Activated CD4-positive, alpha-beta T cell treated with anti-CD3 and anti-CD28 coated beads, Interleukin-2, amount 50 U/mL, for 16 hours (primary cell): ENCODE measurements around the gene GSTO1.

Experiments
- DNase-seq: peaks from one replicate; pipeline ENCODE4 v3.0.0-alpha.2; 2020

Gene GSTO1

DNA sequence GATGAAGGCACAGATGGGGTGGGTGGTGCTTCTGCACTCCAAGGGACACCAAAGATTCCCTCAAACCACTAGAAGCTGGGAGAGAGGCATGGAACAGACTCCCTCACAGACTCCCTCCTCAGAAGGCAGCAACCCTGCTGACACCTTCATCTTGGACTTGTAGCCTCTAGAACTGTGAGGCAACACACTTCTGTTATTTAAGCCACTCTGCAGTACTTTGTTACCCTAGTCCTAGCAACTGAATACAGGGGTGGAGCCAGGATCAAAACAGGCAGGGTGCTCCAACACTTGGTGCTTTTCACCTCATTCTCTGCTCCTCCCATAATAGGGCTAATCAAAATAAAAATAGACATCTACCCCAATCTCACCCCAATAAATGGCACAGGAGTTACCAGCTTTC, 2.3 kb upstream of the GSTO1 start:
- DNase-seq, result no peak

DNA sequence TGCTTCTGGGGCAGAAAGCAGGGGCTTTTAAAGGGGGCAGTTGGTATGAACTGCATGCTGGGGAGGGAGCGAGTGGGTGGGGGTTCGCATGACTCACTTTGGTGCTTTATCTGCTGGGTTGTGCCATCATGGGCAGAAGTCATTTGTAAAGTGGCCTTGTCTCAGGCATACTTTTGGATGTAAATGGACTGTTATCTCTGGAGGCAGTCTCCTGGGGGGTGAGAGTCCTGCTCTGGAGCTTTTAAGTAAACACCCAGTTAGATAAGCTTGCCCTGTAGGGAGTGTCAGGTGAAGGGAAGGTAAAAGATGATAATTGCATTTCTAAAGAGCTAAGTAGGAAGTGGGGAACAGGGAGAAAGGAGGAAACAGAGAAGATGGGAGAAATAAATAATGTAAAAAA, 1.6 kb upstream of the GSTO1 start:
- no peak for DNase-seq

DNA sequence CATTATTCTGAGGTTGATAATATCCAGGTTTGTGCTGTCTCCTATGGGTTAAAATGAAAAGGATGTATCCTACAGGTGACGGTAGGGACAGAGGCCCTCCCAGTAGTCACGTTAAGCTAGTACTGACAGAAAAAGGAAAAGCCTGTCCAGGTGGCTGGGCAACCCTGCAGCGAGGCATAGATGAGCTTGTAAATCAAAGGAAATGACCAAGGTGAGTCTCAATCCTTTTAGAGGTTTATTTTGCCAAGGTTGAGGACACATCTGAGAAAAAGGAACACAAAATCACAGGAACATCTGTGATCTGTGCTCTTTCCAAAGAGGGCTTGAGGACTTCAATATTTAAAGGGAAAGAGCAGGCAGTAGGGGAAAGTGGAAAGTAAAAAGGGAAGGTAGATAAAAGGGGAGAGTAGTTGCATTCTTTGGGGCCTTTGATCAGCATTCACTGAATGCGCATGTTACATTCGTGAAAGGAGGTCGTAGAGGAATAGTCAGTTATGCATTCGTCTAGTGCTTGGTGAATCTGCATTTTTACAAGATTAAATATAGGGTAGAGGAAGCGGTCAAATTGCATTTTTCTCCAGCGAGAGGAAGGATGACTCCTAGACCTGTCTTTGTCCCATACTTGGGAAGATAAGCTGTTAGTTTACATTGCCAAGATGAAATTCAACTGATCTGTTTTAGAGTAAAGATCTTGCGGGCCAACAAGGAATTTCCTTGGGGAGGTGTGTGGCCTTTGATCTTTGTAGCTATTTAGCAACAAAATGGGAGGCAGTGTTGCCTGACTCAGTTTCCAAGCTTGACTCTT, 884 bp upstream of the GSTO1 start:
- DNase-seq, result no peak

DNA sequence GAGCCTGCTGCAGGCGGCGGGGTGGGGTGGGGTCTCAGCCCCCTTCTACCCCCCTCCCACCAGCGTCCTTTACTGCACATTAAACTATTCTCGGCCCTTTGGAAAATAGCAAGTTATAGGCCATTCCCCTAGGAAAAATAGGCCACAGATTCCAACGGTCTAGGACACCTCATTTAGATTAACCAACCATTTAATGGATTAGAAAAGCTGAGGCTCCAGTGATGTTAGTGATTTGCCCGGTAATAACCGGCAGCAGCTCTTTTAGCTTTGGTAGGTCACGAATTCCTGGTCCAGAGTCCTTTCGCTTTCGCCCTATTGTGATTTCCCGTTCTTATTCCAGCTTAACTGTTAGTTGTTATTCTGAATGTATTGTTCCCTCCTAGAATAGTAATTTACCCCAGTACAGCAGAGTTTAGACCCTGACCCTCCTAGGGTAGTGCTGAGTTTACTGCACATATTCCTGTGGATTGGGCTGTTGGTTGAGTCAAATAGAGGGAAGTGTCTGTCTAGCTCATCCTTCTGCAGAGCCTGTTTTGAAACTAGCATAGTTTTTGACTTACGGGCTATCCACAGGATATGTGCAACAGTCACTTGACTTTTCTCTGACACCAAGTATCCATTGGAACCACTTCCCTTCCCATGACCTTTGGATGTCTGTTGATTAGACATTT, 754 bp downstream of the GSTO1 start:
- peak; percentile 58 for DNase-seq

DNA sequence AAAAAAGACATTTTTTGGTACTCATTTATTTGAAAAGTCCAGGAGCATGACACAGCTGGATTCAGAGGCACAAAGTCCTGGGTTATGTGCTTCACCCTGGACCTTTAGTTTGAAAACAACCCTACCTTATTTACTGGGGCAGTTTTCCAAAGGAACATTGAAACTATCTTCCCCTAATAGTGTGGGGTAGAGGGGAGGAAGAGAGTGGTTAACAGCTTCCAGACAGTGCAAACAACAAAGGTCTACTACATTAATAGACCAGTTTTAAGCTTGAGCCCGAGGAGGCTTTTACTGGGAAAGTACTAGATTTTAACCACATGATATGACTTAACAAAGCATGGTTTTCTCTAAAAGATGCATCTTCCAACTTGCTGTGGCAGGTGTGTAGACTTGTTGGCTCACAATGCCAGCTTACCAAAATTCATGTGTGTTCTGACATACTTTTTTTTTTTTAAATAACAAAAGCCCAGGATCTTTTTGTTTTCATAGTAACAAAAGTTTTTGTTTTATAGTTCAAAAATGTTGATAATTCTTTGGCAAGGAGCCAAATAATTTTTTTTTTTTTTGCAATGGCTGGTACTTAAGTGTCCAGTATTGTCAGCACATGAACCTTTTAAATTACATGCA, 1.8 kb downstream of the GSTO1 start:
- DNase-seq, result no peak

DNA sequence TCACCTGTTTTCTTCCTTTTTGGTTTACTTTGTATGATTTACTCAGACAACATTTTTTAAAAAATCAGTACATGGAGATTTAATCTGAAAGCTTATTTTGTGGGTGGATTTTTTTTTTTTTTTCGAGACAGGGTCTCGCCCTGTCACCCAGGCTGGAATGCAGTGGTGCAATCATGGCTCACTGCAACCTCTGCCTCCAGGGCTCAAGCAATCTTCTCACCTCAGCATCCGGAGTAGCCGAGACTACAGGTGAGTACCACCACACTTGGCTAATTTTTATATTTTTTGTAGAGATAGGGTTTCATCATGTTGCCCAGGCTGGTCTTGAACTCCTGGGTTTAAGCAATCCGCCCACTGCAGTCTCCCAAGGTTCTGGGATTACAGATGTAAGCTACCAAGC, 2.5 kb downstream of the GSTO1 start:
- DNase-seq, result no peak

DNA sequence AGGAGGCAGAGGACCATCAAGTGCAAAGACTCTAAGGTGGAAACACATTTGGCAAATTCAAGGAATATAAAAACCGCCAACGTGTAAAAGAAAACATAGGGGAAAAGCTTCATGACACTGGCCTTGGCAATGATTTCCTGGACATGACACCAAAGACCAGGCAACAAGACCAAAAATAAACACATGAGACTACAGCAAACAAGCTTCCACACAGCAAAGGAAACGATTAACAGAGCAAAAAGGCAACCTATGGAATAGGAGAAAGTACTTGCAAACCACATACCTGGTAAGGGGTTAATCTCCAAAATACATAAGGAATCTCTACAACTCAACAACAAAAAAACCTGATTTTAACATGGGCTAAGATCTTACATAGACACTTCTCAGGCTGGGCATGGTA, 3.5 kb downstream of the GSTO1 start:
- no peak for DNase-seq

DNA sequence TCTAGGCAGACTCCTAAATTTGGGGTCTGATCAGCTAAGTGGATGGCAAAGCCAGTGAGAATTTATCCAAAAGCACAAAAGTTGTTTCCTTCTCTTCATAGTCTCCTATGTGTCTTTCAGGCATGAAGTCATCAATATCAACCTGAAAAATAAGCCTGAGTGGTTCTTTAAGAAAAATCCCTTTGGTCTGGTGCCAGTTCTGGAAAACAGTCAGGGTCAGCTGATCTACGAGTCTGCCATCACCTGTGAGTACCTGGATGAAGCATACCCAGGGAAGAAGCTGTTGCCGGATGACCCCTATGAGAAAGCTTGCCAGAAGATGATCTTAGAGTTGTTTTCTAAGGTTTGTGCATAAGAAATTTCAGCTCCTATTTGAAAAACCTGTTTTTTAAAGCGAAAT, 4.8 kb downstream of the GSTO1 start:
- no peak for DNase-seq

DNA sequence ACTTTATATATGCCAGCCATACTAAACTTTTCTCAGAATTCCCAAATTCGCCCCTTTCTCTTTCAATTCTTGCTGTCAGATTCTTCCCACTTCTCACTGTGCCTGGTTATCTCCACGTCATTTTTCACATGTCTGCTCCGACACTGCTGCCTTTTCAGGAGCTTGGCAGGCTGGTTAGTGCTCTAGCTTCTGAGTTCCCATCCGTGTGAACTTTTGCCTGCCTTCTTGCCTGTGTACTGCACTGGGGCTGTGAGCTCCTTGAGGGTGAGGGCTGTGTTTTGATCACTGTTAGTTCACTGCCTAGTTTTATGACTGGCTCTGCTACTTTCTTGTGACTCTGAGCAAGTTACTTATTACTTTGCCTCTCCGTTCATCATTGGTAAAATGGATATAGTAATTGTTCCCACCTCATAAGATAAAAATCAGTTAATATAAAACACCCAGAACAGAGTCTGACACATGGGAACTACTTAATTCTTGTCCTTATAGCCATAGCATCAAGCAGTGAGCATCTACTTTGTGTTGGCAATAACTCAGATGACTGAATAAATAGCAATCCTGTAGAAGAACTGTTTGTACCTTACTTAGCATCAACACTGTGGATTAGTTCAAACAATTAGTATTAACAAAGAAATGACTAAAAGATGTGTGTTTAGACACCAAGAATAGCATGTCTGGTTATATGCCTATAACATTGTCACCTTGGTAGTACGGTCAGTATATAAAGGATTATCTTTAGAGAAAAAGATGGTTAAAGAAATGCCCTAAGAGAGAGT, 5.5 kb downstream of the GSTO1 start:
- DNase-seq, result no peak

DNA sequence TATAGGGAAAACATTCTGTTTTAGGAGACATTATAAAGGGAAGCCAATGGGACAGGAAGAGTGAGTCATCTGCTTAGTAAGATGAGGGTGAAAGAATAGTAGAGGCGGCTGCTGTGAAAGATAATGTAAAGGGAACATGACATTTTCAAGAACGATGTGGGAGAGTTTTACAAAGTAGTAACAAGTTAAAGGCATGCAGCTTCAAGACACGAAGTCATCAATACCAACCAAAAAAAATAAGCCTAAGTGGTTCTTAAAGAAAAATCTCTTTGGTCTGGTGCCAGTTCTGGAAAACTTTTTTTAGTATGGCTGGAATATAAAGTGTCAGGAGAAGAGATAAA, 6.1 kb downstream of the GSTO1 start:
- DNase-seq, result peak; percentile 43

DNA sequence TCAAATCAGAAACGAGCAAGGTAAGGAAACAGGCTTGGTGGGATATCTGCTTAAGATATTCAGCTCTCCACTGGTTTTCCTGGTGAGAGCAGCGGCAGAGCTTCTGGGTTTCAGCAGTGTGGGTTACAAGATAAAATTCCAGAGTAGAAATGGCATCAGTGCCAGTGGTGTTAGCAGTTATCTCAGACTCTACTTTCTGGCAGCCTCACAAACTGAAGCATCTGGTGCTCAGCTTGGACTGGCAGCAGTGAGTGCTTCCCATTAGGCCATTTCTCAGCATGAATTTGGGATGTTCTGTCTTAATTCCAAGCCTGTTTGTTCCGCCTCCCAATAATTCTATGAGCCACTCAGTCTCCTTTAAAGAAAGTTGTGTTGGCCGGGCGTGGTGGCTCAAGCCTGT, 7.4 kb downstream of the GSTO1 start:
- no peak for DNase-seq

DNA sequence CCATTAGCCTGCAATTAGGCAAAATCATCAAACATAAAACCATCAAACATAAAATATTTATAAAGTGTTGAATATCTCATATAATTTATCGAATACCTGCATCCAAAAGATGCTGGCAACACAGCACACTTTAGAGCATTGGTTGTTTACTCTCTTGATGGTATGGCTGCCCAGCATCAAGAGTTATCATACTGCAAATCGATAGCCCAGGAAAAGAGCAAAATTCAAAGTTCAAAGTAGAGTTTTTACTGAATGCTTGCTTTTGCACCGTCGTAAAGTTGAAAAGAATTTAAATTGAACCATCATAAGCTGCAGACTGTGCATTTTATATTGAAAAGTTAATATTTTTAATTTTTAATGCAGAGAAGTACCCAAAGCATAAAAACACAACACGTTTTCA, 10.1 kb downstream of the GSTO1 start:
- no peak for DNase-seq

DNA sequence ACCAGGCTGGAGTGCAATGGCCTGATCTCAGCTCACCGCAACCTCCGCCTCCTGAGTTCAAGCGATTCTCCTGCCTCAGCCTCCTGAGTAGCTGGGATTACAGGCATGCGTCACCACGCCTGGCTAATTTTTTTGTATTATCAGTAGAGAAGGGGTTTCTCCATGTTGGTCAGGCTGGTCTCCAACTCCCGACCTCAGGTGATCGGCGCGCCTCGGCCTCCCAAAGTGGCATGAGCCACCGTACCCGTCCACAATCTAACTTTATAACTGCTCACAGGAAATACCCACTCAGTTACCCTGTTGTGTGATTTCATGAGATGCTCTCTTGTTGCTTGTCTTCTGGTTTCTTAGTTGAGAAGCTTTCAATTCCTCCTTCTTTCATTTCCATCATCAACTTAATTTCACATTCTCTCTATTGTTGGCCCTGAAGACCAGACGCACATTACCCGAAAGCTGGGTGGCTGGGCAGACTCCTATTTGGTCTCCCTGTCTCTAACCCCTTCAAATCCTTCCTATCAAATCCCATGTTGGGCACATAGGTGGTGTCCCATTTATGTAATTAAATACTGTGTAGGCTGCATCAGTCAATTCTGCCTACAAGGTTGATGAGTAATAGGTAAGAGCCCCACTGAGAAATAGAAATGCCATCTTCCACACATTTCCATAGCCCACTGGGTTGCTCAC, 13.2 kb downstream of the GSTO1 start:
- no peak for DNase-seq

DNA sequence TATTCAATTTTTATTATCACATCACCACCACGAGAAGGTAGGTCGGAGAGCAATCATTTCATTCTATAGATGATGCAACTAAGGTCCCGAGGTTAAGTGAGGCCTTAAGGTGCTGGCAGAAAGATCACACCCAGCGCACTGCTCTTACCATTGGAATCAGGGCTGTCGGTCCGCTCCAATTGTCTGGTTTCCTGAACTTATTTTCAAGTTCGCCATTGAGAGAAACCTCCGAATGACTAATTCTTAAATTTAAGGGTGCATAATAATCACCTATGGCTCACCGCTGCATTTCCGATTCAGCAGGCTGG, 13.7 kb downstream of the GSTO1 start:
- DNase-seq, result no peak

DNA sequence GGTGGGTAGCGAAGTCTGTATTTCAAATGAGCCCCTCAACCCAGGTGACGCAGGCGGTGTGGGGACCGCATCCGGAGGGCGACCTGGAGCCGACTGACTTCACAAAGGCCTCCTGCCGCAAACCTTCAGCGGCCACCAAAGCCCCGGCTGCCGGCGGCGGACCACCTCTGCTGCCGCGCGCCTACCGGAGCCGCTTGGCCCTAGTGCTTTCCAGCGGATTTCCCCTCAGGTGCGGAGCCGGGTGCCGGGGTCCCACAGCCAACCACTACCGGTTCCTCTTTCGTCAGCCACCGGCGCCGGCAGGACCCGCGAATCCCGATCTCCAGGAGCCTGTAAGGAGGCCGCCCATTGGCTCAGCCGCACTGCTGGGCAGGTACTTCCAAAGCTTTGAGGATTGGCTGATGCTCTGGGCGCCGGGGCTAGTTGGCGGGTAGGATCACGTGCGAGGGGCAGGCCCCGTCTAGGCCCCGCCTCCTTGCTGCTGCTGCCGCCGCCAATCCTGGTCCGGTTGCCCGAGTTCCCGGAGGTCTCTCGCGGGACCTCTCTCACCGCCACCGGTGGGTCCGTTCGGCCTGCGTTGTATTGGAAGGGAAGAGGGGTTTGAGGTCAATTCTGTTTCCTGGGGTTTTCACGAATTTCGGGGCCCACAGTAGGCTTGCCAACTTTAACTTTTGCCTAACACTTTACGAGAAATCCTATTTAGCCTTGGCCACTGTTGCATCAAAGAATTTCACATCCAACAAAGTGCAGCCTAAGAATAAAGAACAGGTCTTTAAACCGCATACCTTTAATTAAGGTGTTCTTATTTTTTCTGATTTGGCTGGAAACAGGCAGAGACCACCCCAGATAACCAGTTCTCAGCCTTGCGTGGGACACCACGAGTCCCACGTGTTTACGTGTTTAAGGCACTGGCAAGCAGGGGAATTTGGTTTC, 14.3 kb downstream of the GSTO1 start, which contains the start of gene GSTO2:
Gene GSTO2 (plus strand): TSS at position 472 of the 933 bp plus-strand sequence. CDS start 5,732 bp downstream, outside the sequence.
- DNase-seq, result peak; percentile 100

DNA sequence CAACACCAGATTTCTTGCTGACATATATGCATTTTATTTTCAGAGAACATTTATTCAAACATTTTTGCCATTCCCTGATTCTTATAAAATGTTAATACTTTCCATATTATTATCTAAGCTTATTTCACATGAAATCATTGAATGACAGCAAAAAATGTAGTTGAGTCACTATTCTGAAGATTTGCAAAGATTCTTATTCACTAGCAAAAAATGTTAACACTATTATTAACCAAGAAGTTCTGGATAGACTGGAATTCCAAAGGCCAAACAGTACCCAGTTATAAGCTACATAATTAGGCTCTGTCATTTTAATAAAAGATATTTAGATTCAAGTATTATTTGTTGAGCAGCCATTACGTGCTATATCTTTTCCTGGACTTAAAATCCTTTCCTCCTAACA, 18.6 kb downstream of the GSTO1 start:
- DNase-seq, result no peak

DNA sequence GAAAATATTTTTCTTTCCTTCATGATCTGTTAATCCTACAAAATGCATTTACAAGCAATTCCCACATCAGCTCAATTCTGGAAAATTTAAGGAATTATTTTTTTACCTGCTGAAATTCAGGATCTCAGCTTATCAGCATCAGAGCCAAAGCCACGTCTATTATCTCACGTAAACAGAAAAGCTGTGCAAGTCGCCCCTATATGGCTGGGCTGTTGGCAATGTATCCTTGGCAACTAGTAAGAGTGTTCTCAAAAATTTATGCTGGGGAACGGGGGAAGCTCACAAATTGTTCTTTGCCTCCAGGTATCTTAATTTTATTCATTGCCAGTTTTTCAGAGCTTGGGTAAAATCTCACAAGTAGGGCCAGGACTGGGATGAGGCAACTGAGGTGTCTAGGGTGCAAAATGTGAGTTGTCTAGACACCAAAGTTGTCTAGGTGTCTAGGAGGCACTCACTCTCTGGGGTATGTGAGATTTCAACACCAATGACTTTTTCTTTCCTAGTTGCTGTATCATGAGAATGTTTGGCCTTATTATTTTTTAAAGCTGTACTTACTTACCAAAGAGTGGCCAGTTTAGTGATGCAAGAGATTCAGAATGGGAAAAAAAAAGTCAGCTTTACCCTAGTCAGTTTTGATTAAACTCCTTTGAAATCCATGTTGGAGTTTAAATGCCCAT, 19.3 kb downstream of the GSTO1 start:
- DNase-seq, result no peak

DNA sequence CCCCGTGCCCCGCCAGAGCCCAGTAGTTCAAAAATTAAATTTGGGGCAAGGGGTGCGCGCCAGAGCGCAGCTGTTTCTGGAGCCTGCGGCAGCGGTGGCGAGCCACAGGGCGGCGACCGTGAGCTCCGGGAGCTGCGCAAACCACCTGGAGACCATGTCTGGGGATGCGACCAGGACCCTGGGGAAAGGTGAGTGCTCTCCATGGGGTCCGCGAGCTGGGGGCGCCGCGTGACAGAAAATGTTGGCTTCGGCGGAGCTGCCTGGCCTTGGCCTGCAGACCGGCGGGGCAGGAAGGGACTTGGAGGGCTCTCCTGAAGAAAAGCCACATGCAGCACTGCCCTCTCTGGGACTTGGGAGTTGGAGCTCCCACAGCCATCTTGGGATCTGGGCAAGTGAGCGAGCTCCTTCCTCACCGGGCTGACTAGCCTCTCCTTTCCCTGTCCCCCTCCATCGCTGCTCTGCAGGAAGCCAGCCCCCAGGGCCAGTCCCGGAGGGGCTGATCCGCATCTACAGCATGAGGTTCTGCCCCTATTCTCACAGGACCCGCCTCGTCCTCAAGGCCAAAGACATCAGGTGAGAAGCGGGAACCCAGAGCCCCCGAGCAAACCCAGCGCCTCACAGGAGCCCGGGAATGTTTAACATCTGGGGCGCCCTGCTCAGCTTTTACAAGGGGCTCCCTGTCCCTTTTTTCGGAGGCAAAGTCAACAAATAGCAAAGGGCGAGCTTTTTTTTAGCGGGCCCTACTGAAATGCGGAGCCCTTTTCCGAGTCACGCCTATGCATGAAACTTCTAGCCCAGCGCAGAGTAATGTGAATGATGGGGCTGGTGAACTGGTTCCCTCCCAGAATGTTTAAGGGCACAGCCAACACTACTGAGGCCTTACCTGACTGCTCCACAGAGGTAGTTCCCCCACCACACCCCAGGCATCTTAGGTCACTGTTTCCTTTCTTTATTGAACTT, 20.4 kb downstream of the GSTO1 start:
- DNase-seq, result peak; percentile 55

DNA sequence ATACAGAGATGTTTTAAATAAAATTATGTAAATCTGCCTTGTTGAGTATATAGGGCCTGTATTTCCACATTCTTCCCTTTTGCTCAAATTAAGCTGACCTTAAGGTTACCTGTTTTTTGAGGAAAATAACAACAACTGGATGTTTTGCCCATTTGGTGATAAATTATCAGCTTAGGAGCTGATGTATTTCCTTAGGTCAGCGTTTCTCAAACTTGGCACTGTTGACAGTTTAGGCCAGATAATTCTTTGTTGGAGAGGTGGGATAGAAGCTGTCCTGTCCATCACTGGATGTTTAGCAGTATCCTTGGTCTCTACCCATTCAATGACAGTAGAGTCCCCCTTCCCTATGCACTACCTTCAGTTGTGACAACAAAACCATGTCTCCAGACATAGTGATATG, 21.5 kb downstream of the GSTO1 start:
- DNase-seq, result no peak

DNA sequence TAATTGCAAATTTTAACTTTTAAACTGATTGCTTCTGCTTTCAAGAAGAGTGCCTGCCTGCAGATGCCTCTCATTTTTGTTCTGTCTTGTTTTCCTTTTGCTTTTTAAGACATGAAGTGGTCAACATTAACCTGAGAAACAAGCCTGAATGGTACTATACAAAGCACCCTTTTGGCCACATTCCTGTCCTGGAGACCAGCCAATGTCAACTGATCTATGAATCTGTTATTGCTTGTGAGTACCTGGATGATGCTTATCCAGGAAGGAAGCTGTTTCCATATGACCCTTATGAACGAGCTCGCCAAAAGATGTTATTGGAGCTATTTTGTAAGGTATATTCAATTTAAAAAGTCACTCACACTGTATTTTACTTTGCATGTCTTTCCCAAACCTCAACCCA, 23.1 kb downstream of the GSTO1 start:
- DNase-seq, result no peak
